ENCODE results near the gene RRN3. TPM values are rescaled to one million over a fixed set of nuclear protein-coding genes. Genes with fewer than 3 reads are reported as not detected.
"Not testable (repeated sequence)": the region's sequence is repeated elsewhere in the genome, so short reads cannot be mapped to it uniquely, and the experiment has no call there.

Gene RRN3
- total and polyA plus RNA-seq, 9 of the 15 experiments (the other 6 are each of a cell fraction or from before 2014, with no cell fraction given) = 22.2 to 49.5 (median 28.4) TPM

DNA sequence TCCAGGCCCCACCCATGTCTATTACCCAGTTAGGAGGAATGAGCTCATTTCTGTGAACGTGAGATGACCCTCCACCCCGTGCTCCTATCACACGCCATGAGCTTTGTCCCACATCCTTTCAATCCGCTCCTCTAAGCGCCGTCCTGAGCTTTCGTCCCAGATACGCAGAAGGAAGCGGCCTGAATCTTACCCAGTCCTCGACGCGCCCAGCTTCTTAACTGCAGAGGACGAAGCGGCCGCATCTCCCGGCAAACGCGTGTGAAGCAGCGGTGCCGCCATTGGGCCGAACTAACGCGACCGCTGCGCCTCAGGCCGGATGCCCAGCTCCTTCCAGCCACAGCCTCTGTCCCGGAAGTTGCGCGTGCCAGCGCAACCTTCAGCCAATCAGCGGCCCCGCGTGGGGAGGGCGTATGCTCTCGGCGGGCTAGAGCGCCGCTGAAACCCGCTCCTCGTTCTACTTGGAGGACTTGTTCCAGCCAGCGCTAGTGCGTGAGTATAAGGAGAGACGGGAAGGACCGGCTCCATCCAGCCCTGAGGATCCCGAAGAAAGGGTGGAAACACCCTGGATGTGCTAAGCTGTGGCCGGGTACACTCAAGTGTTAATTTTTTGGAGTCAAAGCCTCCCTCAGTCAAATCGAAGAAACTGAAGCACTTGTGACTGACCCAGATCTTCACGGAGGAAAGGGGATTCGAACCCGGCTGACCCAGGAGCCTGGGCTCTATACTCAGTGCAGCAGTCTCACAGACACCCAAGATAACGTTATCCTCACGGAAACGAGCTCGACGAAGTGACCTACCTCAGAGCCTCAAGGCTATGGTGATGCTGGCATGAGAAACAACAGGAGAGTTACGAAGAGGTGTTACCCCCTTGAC, at the start of gene RRN3 (continued):
- TF ChIP-seq SAP30 (IDR thresholded peaks at IDR 0.05; ENCODE audit: borderline replicate concordance, insufficient read depth, low read depth, low read length, poor library complexity, severe bottlenecking) = peak; percentile 39
- TF ChIP-seq MAZ (CRISPR knock-in tag; conservative IDR thresholded peaks at IDR 0.05 in 1 of 2, IDR thresholded peaks at IDR 0.05 in 1 of 2) = peak; percentile 56 to 80
- peak; percentile 88 for TF ChIP-seq ZFX (CRISPR knock-in tag; IDR thresholded peaks at IDR 0.05)
- TF ChIP-seq, protein P1, sequence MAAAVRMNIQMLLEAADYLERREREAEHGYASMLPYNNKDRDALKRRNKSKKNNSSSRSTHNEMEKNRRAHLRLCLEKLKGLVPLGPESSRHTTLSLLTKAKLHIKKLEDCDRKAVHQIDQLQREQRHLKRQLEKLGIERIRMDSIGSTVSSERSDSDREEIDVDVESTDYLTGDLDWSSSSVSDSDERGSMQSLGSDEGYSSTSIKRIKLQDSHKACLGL (CRISPR knock-in tag; IDR thresholded peaks at IDR 0.05; ENCODE audit: borderline replicate concordance, poor library complexity, severe bottlenecking) = peak; percentile 64
- TF ChIP-seq, protein P2, sequence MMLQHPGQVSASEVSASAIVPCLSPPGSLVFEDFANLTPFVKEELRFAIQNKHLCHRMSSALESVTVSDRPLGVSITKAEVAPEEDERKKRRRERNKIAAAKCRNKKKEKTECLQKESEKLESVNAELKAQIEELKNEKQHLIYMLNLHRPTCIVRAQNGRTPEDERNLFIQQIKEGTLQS (IDR thresholded peaks at IDR 0.05) = not testable (repeated sequence)
- TF ChIP-seq, protein P2 (CRISPR knock-in tag; conservative IDR thresholded peaks at IDR 0.05) = peak; percentile 63; the same call in 1 of the 2 replicates
- TF ChIP-seq TAF7 (tag; IDR thresholded peaks at IDR 0.05) = peak; percentile 67; the same call in 1 of the 2 replicates
- peak; percentile 81; the same call in 1 of the 2 replicates for TF ChIP-seq PHF8 (IDR thresholded peaks at IDR 0.05; ENCODE audit: borderline replicate concordance, low read length)
- TF ChIP-seq ZNF316 (IDR thresholded peaks at IDR 0.05) = peak; percentile 66
- peak; percentile 85 for TF ChIP-seq TAF9B (IDR thresholded peaks at IDR 0.05; ENCODE audit: partially characterized antibody)
- TF ChIP-seq DIDO1 (tag; IDR thresholded peaks at IDR 0.05; ENCODE audit: low read depth) = peak; percentile 60; the same call in 1 of the 2 replicates
